B cell (primary cell): ENCODE measurements around the gene PLXDC1. TPM values are rescaled to one million over a fixed set of nuclear protein-coding genes. Genes with fewer than 3 reads are reported as not detected.

Source experiments
- ATAC-seq: fragments of 200-7000 bp; cut with Tn5 transposase; one replicate; pipeline ENCODE4 v1.10.0; 2021; ENCODE audit warnings: low read depth, mild to moderate bottlenecking, moderate number of reproducible peaks, moderate library complexity
- CTCF ChIA-PET: fragments of 350-600 bp; sonication (Branson Sonifier 250); formaldehyde crosslinking; loops from one replicate; lab custom pipeline; 2021; ENCODE audit warnings: antibody characterized with exemption, inconsistent platforms; lab: Charles Lee
- POLR2A ChIA-PET: fragments of 350-600 bp; sonication (Branson Sonifier 250); formaldehyde crosslinking; loops from one replicate; lab custom pipeline; 2021; ENCODE audit warnings: antibody characterized with exemption; lab: Charles Lee
- DNase-seq: peaks from one replicate; pipeline ENCODE4 v3.0.0; 2013
- H2AFZ ChIP-seq: 2 replicates; pipeline ENCODE4 v1.6.1; 2012; ENCODE audit warnings: mild to moderate bottlenecking, low read depth, low read length; ENCODE audit not compliant: insufficient read depth, poor library complexity, severe bottlenecking
- H3K27ac ChIP-seq, 2 donors: 1 replicate in 1 of 2; 2 replicates in 1 of 2; pipeline ENCODE4 v1.5.1; 2012 to 2013; ENCODE audit warnings: low read length in 2 of 2, mild to moderate bottlenecking in 2 of 2, moderate library complexity in 1 of 2
- H3K27me3 ChIP-seq, 4 experiments: fragments of 200-600 bp in 1 of 4; sonication (generic) in 1 of 4; replicated peaks in 1 of 4; 1 replicate in 2 of 4; 2 replicates in 2 of 4; pipeline versions ENCODE4 v1.6.1 to v1.7.0; 2013 to 2016; ENCODE audit warnings: low read length in 3 of 4, mild to moderate bottlenecking in 2 of 4, mixed read lengths in 1 of 4, moderate library complexity in 1 of 4; ENCODE audit not compliant: insufficient read depth in 4 of 4, control insufficient read depth in 3 of 4; ENCODE audit errors: control extremely low read depth in 1 of 4
- H3K36me3 ChIP-seq, 2 experiments: replicated peaks in 1 of 2; 1 replicate in 1 of 2; 2 replicates in 1 of 2; pipeline versions ENCODE4 v1.6.1 to v1.7.1; 2013; ENCODE audit warnings: low read length in 1 of 2; ENCODE audit not compliant: insufficient read depth in 2 of 2, control insufficient read depth in 1 of 2; ENCODE audit errors: control extremely low read depth in 1 of 2, extremely low read depth in 1 of 2
- H3K4me1 ChIP-seq, 2 donors: fragments of 200-600 bp in 1 of 2; sonication (generic) in 1 of 2; 1 replicate in 1 of 2; 2 replicates in 1 of 2; pipeline versions ENCODE4 v1.5.1 to v1.6.1; 2013 to 2017; ENCODE audit warnings: low read length in 2 of 2; ENCODE audit not compliant: control insufficient read depth in 2 of 2, insufficient read depth in 2 of 2
- H3K4me2 ChIP-seq: replicated peaks from 2 replicates; pipeline ENCODE3; 2012; ENCODE audit warnings: mild to moderate bottlenecking, low read depth, low read length; ENCODE audit not compliant: poor library complexity, severe bottlenecking
- H3K4me3 ChIP-seq, 5 experiments: fragments of 200-600 bp in 1 of 5; sonication (generic) in 1 of 5; 1 replicate in 3 of 5; 2 replicates in 2 of 5; pipeline versions ENCODE4 v1.5.1 to v1.7.0; 2011 to 2016; ENCODE audit warnings: low read length in 4 of 5, mild to moderate bottlenecking in 4 of 5, low read depth in 2 of 5, control low read depth in 1 of 5, moderate library complexity in 1 of 5; ENCODE audit not compliant: insufficient read depth in 1 of 5; ENCODE audit errors: control extremely low read depth in 1 of 5, extremely low read depth in 1 of 5
- H3K79me2 ChIP-seq: fragments of 200-600 bp; sonication (generic); one replicate; pipeline ENCODE4 v1.6.0; 2016; ENCODE audit warnings: low read length; ENCODE audit not compliant: control insufficient read depth, insufficient read depth
- H3K9ac ChIP-seq: fragments of 200-600 bp; sonication (generic); 2 replicates; pipeline ENCODE4 v1.6.1; 2017; ENCODE audit warnings: mild to moderate bottlenecking, low read length, moderate library complexity
- H3K9me3 ChIP-seq, 3 donors: one replicate each; pipeline versions ENCODE4 v1.6.1 to v1.7.1; 2013; ENCODE audit warnings: low read length in 2 of 3; ENCODE audit not compliant: control insufficient read depth in 2 of 3, insufficient read depth in 1 of 3; ENCODE audit errors: control extremely low read depth in 1 of 3
- H4K20me1 ChIP-seq: 2 replicates; pipeline ENCODE4 v1.6.0; 2012; ENCODE audit warnings: mild to moderate bottlenecking, low read length; ENCODE audit not compliant: insufficient read depth, control insufficient read depth, poor library complexity, severe bottlenecking
- H3K27ac Mint-ChIP-seq: one replicate; pipeline ENCODE4 v1.8.0; 2021; ENCODE audit warnings: mixed read lengths
- H3K27me3 Mint-ChIP-seq: one replicate; pipeline ENCODE4 v1.8.0; 2021; ENCODE audit warnings: mixed read lengths
- H3K4me1 Mint-ChIP-seq: one replicate; pipeline ENCODE4 v1.8.0; 2021; ENCODE audit warnings: mixed read lengths
- H3K4me3 Mint-ChIP-seq: one replicate; pipeline ENCODE4 v1.8.0; 2021; ENCODE audit warnings: mixed read lengths
- H3K9me3 Mint-ChIP-seq: one replicate; pipeline ENCODE4 v1.8.0; 2022; ENCODE audit warnings: mixed read lengths; ENCODE audit not compliant: insufficient read depth
- CTCF ChIP-seq: fragments of 200-600 bp; IDR thresholded peaks from one replicate; pipeline ENCODE4 v1.8.0; 2022; ENCODE audit warnings: antibody characterized with exemption, mild to moderate bottlenecking
- EZH2 ChIP-seq: IDR thresholded peaks from 2 replicates; pipeline ENCODE4 v1.6.1; 2012; ENCODE audit warnings: borderline replicate concordance, low read depth, mild to moderate bottlenecking, moderate library complexity, low read length; ENCODE audit not compliant: insufficient read depth, poor library complexity, severe bottlenecking
- WGBS: methylation state at CpG from one replicate; pipeline ENCODE4 v1.1.5; 2013; ENCODE audit warnings: missing lambda C conversion rate; ENCODE audit not compliant: insufficient coverage; 5-methylcytosine and 5-hydroxymethylcytosine counted together
- intact Hi-C: fragments of 100-400 bp; cut with micrococcal nuclease; formaldehyde crosslinking; loops from one replicate; pipeline ENCODE4 v1.10.0; 2022
- polyA plus RNA-seq: library from polyadenylated mRNA; depleted of rRNA; stranded (reverse); fragments of >200 nt; gene quantifications from 2 replicates; pipeline ENCODE4 v1.2.3, GENCODE V29; 2012
- total RNA-seq, 2 donors: library from RNA; stranded (reverse); fragments of 120-200 nt in 1 of 2; gene quantifications; 1 replicate in 1 of 2; 2 replicates in 1 of 2; pipeline versions ENCODE4 v1.2.3 to v1.2.4, GENCODE V29; 2013 to 2022

PLXDC1 gene
- total and polyA plus RNA-seq, 2 donors (not counting 1 experiment from before 2014, with no cell fraction given): 0.69 TPM; not detected in 1

DNA sequence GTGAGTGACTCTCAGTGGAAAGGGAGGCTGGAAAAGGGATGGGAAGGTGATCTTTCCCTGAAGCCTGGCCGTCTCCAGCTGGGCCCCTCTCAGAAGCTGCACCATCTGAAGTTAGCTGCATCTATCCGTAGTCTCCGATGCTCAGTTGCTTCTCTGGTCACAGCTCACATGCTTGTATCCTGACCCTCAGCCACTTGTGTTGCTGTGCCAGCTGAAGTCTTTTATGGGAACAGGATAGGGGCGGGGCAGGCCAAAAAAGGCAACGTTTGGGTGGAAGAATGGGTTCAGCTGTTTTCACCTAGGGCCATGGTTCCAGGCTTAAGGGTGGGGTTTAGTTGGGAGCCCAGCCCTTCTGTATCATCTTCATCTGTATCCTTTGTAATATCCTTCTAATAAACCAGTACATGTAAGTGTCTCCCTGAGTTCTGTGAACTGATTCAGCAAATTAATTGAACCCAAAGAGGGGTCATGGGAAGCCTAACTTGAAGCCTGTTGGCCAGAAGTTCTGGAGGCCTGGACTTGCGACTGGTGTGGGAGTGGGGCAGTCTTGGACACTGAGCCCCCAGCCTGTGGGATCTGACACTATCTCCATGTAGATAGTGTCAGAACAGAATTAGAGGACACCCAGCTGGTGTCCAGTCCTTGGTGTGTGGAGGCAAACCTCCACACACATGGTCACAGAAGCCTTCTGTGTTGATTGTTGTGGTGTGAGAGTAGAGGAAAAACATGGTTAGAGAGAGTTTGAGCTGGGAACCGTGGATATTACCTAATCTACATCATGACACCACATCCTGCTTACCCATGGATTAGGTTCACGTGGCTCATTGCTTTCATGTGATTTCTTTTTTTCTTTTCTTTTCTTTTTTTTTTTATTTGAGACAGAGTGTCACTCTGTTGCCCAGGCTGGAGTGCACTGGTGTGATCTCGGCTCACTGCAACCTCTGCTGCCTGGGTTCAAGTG is 135.0 kb downstream of the PLXDC1 start:
- H2AFZ ChIP-seq: no peak overlapping the region
- no peaks in the 10 kb centered on the region for H3K36me3 ChIP-seq
- H3K9me3 Mint-ChIP-seq: no peaks in the 10 kb centered on the region
- H3K27ac ChIP-seq: no peak overlapping the region
- no peak overlapping the region for H3K4me3 ChIP-seq
- ATAC-seq: no peak
- no peaks in the 10 kb centered on the region for H3K79me2 ChIP-seq
- H3K27me3 Mint-ChIP-seq: no peaks in the 10 kb centered on the region
- TF ChIP-seq EZH2 (no peak), CTCF (no peak)
- ChIA-PET CTCF (no interaction called here), POLR2A (no interaction called here)
- 100% methylated on average over 5 of the region's 9 CpGs for WGBS
- H3K4me1 Mint-ChIP-seq: peaks cover 11% of the 10 kb centered on the region
- H3K4me1 ChIP-seq: peaks cover 10 to 11% of the 10 kb centered on the region in 2 donors
- intact Hi-C loops: no loop called here
- no peaks in the 10 kb centered on the region for H4K20me1 ChIP-seq
- H3K27ac Mint-ChIP-seq: no peak overlapping the region
- no peak overlapping the region for H3K4me2 ChIP-seq
- DNase-seq: no peak
- H3K9ac ChIP-seq: no peak overlapping the region
- H3K4me3 Mint-ChIP-seq: no peak overlapping the region
- H3K27me3 ChIP-seq: no peaks in the 10 kb centered on the region
- no peaks in the 10 kb centered on the region for H3K9me3 ChIP-seq

DNA sequence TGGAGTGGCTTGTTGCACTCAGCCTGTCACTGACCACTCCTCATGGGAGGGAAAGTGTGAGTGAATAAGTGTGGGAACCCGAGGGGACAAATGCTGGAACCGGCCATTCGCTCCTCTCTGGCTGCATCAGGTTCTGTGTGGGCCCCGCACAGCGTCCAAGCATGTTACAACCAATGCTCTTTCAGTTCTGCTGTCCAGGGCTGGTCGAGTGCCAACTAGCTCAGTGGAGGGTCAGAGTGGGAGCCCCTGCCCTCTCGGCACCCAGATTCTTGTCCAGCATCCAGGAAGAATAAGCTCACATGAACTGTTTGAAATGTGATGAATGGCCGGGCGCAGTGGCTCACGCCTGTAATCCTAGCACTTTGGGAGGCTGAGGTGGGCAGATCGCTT is 135.9 kb downstream of the PLXDC1 start:
- Histone ChIP-seq H3K4me2 (no peak overlapping the region), H3K9me3 (no peaks in the 10 kb centered on the region), H2AFZ (no peak overlapping the region), H3K4me3 (no peak overlapping the region), H3K4me1 (peaks cover 10 to 11% of the 10 kb centered on the region in 2 donors), H3K27me3 (no peaks in the 10 kb centered on the region), H3K36me3 (no peaks in the 10 kb centered on the region), H3K27ac (no peak overlapping the region), H3K9ac (no peak overlapping the region), H3K79me2 (no peaks in the 10 kb centered on the region), H4K20me1 (no peaks in the 10 kb centered on the region)
- no peaks in the 10 kb centered on the region for H3K9me3 Mint-ChIP-seq
- ChIA-PET POLR2A (no interaction called here), CTCF (no interaction called here)
- ATAC-seq (no peak), DNase-seq (no peak)
- 98% methylated on average over 6 of the region's 11 CpGs for WGBS
- no peaks in the 10 kb centered on the region for H3K27me3 Mint-ChIP-seq
- peaks cover 11% of the 10 kb centered on the region for H3K4me1 Mint-ChIP-seq
- no peak overlapping the region for H3K27ac Mint-ChIP-seq
- no peak overlapping the region for H3K4me3 Mint-ChIP-seq
- intact Hi-C loops: no loop called here
- TF ChIP-seq EZH2 (no peak), CTCF (no peak)
